D341Med (cell line): ENCODE measurements around the gene PPRC1.
A peak's percentile ranks its signal among the peaks of the same experiment; 100 is the strongest.

Experiments used
- DNase-seq: peaks from one replicate; pipeline ENCODE4 v3.0.0; 2012; ENCODE audit warnings: low spot score

PPRC1 gene

GRCh38 chr10:102132563-102133372 lies at the start of gene PPRC1:
Gene PPRC1 (plus strand): TSS chr10:102133040. CDS start chr10:102133069, 29 bp downstream.
- peak; percentile 88 for DNase-seq

GRCh38 chr10:102083541-102083940 lies 49.3 kb upstream of the PPRC1 start:
- no peak for DNase-seq

- no peak for DNase-seq
Measured at GRCh38 chr10:102085336-102085735, 47.5 kb upstream of the PPRC1 start.

GRCh38 chr10:102086196-102086595 lies 46.6 kb upstream of the PPRC1 start:
- DNase-seq: no peak

- no peak for DNase-seq
Measured at GRCh38 chr10:102090772-102091171, 42.1 kb upstream of the PPRC1 start.

GRCh38 chr10:102096449-102096848 lies 36.4 kb upstream of the PPRC1 start:
- DNase-seq: no peak

GRCh38 chr10:102101152-102101551 lies 31.7 kb upstream of the PPRC1 start:
- DNase-seq: no peak

GRCh38 chr10:102102421-102102820 lies 30.4 kb upstream of the PPRC1 start:
- no peak for DNase-seq

- no peak for DNase-seq
Measured at GRCh38 chr10:102106998-102107397, 25.8 kb upstream of the PPRC1 start.

- no peak for DNase-seq
Measured at GRCh38 chr10:102109166-102110116, 23.4 kb upstream of the PPRC1 start.

GRCh38 chr10:102111276-102111675 lies 21.6 kb upstream of the PPRC1 start:
- DNase-seq: no peak

- no peak for DNase-seq
Measured at GRCh38 chr10:102112210-102112817, 20.5 kb upstream of the PPRC1 start.

- no peak for DNase-seq
Measured at GRCh38 chr10:102113261-102113955, 19.4 kb upstream of the PPRC1 start.

- peak; percentile 59 for DNase-seq
Measured at GRCh38 chr10:102113956-102114857, 18.6 kb upstream of the PPRC1 start.

GRCh38 chr10:102114861-102115618 lies 17.8 kb upstream of the PPRC1 start:
- peak; percentile 75 for DNase-seq

GRCh38 chr10:102115775-102116174 lies 17.1 kb upstream of the PPRC1 start:
- no peak for DNase-seq

- DNase-seq: no peak
Measured at GRCh38 chr10:102116656-102117055, 16.2 kb upstream of the PPRC1 start.

GRCh38 chr10:102117391-102118159 lies 15.3 kb upstream of the PPRC1 start:
- peak; percentile 70 for DNase-seq

GRCh38 chr10:102118867-102119266 lies 14.0 kb upstream of the PPRC1 start:
- DNase-seq: no peak
